H1 (cell line): ENCODE results near the gene MYO15A. TPM values are rescaled to one million over a fixed set of nuclear protein-coding genes. Genes with fewer than 3 reads are reported as not detected.

Source experiments
- CTCF ChIA-PET: fragments of 300-600 bp; sonication (Branson Sonifier 250); formaldehyde crosslinking; loops from one replicate; lab custom pipeline; 2021; ENCODE audit not compliant: partially characterized antibody; lab: Charles Lee
- POLR2A ChIA-PET: fragments of 300-600 bp; sonication (Branson Sonifier 250); formaldehyde crosslinking; loops from one replicate; lab custom pipeline; 2021; ENCODE audit warnings: inconsistent platforms; ENCODE audit not compliant: partially characterized antibody; lab: Charles Lee
- DNase-seq, 2 experiments: peaks; one replicate each; pipeline versions ENCODE4 v3.0.0 to v3.0.0-alpha.2; 2010 to 2022; ENCODE audit warnings: low spot score in 2 of 2, low read depth in 1 of 2, mixed read lengths in 1 of 2
- FAIRE-seq: peaks from 2 replicates; lab custom pipeline; 2011; peaks lifted over from hg19 to GRCh38; lab: Jason Lieb, UNC
- H2AFZ ChIP-seq: 2 replicates; pipeline ENCODE4 v1.8.1; 2012; ENCODE audit warnings: low read length, inconsistent platforms
- H2AK5ac ChIP-seq: 2 replicates; pipeline ENCODE4 v1.6.1; 2013; ENCODE audit warnings: low read depth, low read length
- H2BK120ac ChIP-seq: replicated peaks from 2 replicates; pipeline ENCODE3; 2013; ENCODE audit warnings: low read depth, low read length, inconsistent platforms
- H2BK12ac ChIP-seq: 2 replicates; pipeline ENCODE4 v1.6.1; 2013; ENCODE audit warnings: low read depth, low read length
- H2BK15ac ChIP-seq: 2 replicates; pipeline ENCODE4 v1.6.1; 2013; ENCODE audit warnings: low read length
- H2BK20ac ChIP-seq: 2 replicates; pipeline ENCODE4 v1.6.1; 2013; ENCODE audit warnings: low read length
- H2BK5ac ChIP-seq: 2 replicates; pipeline ENCODE4 v1.6.1; 2013; ENCODE audit warnings: low read depth, low read length
- H3K14ac ChIP-seq: 2 replicates; pipeline ENCODE4 v1.6.1; 2013; ENCODE audit warnings: inconsistent platforms; ENCODE audit not compliant: insufficient read length
- H3K18ac ChIP-seq: 2 replicates; pipeline ENCODE4 v1.6.1; 2013; ENCODE audit warnings: low read length; ENCODE audit errors: extremely low read depth
- H3K23ac ChIP-seq: 2 replicates; pipeline ENCODE4 v1.6.1; 2013; ENCODE audit warnings: inconsistent platforms; ENCODE audit not compliant: insufficient read length
- H3K23me2 ChIP-seq: 2 replicates; pipeline ENCODE4 v1.6.1; 2013; ENCODE audit warnings: low read depth, low read length
- H3K27ac ChIP-seq: 2 replicates; pipeline ENCODE4 v1.6.1; 2011; ENCODE audit warnings: low read depth, low read length, inconsistent platforms
- H3K27me3 ChIP-seq, 4 experiments: replicated peaks in 1 of 4; 1 replicate in 1 of 4; 2 replicates in 3 of 4; pipeline versions ENCODE4 v1.6.1 to v1.8.1; 2011 to 2013; ENCODE audit warnings: low read length in 3 of 4, mild to moderate bottlenecking in 3 of 4, inconsistent platforms in 2 of 4, mixed read lengths in 2 of 4, moderate library complexity in 1 of 4; ENCODE audit not compliant: control insufficient read depth in 3 of 4, insufficient read depth in 3 of 4; ENCODE audit errors: extremely low read depth in 1 of 4
- H3K36me3 ChIP-seq, 4 experiments: 2 replicates each; pipeline versions ENCODE4 v1.6.1 to v1.8.1; 2011 to 2013; ENCODE audit warnings: mild to moderate bottlenecking in 4 of 4, low read length in 3 of 4, moderate library complexity in 2 of 4, control low read depth in 1 of 4, inconsistent platforms in 1 of 4; ENCODE audit not compliant: insufficient read depth in 4 of 4, control insufficient read depth in 2 of 4
- H3K4ac ChIP-seq: replicated peaks from 2 replicates; pipeline ENCODE3; 2013; ENCODE audit warnings: low read length, low read depth, mixed read lengths, inconsistent platforms; ENCODE audit not compliant: insufficient read length
- H3K4me1 ChIP-seq, 4 experiments: replicated peaks in 1 of 4; 1 replicate in 1 of 4; 2 replicates in 3 of 4; pipeline versions ENCODE4 v1.6.1 to v1.8.1; 2011 to 2013; ENCODE audit warnings: low read length in 3 of 4, inconsistent platforms in 2 of 4, mixed read lengths in 1 of 4; ENCODE audit not compliant: insufficient read depth in 4 of 4, control insufficient read depth in 3 of 4
- H3K4me2 ChIP-seq, 2 experiments: 2 replicates each; pipeline versions ENCODE4 v1.6.1 to v1.8.1; 2011 to 2013; ENCODE audit warnings: low read depth in 2 of 2, low read length in 2 of 2, control low read depth in 1 of 2, inconsistent platforms in 1 of 2, mild to moderate bottlenecking in 1 of 2; ENCODE audit not compliant: insufficient read depth in 1 of 2
- H3K4me3 ChIP-seq, 4 experiments: fragments of 200-600, 300-600 bp in 1 of 4; sonication (generic), shearing (Covaris generic), sonication (Bioruptor Twin) in 1 of 4; 2 replicates each; pipeline versions ENCODE4 v1.5.1 to v1.8.1; 2011 to 2016; ENCODE audit warnings: low read length in 4 of 4, low read depth in 3 of 4, control low read depth in 2 of 4, inconsistent platforms in 2 of 4, mild to moderate bottlenecking in 2 of 4, mixed read lengths in 1 of 4, moderate library complexity in 1 of 4; ENCODE audit not compliant: insufficient read depth in 2 of 4; ENCODE audit errors: extremely low read depth in 1 of 4
- H3K56ac ChIP-seq: replicated peaks from 2 replicates; pipeline ENCODE3; 2013; ENCODE audit warnings: low read depth, mild to moderate bottlenecking, mixed read lengths, low read length, inconsistent platforms; ENCODE audit not compliant: insufficient read length
- H3K79me1 ChIP-seq: 2 replicates; pipeline ENCODE4 v1.6.1; 2013; ENCODE audit warnings: low read depth, low read length, control low read depth
- H3K79me2 ChIP-seq, 2 experiments: 2 replicates each; pipeline versions ENCODE4 v1.6.1 to v1.8.1; 2012 to 2013; ENCODE audit warnings: low read length in 2 of 2, mild to moderate bottlenecking in 2 of 2, inconsistent platforms in 1 of 2; ENCODE audit not compliant: insufficient read depth in 2 of 2, control insufficient read depth in 1 of 2
- H3K9ac ChIP-seq, 4 experiments: replicated peaks in 1 of 4; 1 replicate in 1 of 4; 2 replicates in 3 of 4; pipeline versions ENCODE4 v1.6.1 to v1.8.1; 2011 to 2013; ENCODE audit warnings: low read depth in 3 of 4, low read length in 3 of 4, control low read depth in 2 of 4, mild to moderate bottlenecking in 2 of 4, moderate library complexity in 2 of 4, inconsistent platforms in 1 of 4; ENCODE audit errors: extremely low read depth in 1 of 4
- H3K9me3 ChIP-seq, 2 experiments: 2 replicates each; pipeline versions ENCODE4 v1.6.1 to v1.8.1; 2012 to 2013; ENCODE audit warnings: mild to moderate bottlenecking in 2 of 2, moderate library complexity in 2 of 2, control low read depth in 1 of 2, inconsistent platforms in 1 of 2, low read depth in 1 of 2, low read length in 1 of 2, mixed read lengths in 1 of 2; ENCODE audit not compliant: insufficient read depth in 2 of 2
- H4K20me1 ChIP-seq, 2 experiments: replicated peaks in 1 of 2; 2 replicates each; pipeline versions ENCODE3 to v1.8.1; 2011 to 2013; ENCODE audit warnings: inconsistent platforms in 2 of 2, low read length in 2 of 2, mild to moderate bottlenecking in 1 of 2; ENCODE audit not compliant: insufficient read depth in 2 of 2, control insufficient read depth in 1 of 2
- H4K5ac ChIP-seq: 2 replicates; pipeline ENCODE4 v1.6.1; 2013; ENCODE audit warnings: low read length, low read depth, mixed read lengths, inconsistent platforms; ENCODE audit not compliant: insufficient read length
- H4K8ac ChIP-seq: 2 replicates; pipeline ENCODE4 v1.8.0; 2013; ENCODE audit warnings: mild to moderate bottlenecking, moderate library complexity, low read length, inconsistent platforms; ENCODE audit not compliant: insufficient read depth; ENCODE audit errors: extremely low read depth
- H4K91ac ChIP-seq: replicated peaks from 2 replicates; pipeline ENCODE3; 2013; ENCODE audit warnings: low read length, mixed read lengths, inconsistent platforms; ENCODE audit not compliant: insufficient read length
- CBX8 ChIP-seq: fragments of 300-800, 300-1000 bp; sonication (generic); IDR thresholded peaks from 2 replicates; pipeline ENCODE4 v1.7.1; 2016; ENCODE audit warnings: low read depth, low read length, borderline replicate concordance
- CHD1 ChIP-seq: IDR thresholded peaks from 2 replicates; pipeline ENCODE4 v1.6.1; 2012; ENCODE audit warnings: low read depth, low read length, improper control_type of control experiment
- CHD2 ChIP-seq: IDR thresholded peaks from 2 replicates; pipeline ENCODE4 v1.6.1; 2012; ENCODE audit warnings: low read length, improper control_type of control experiment
- FOSL1 ChIP-seq: IDR thresholded peaks from 2 replicates; pipeline ENCODE4 v1.6.1; 2011; ENCODE audit warnings: mild to moderate bottlenecking, low read depth, low read length, moderate library complexity; ENCODE audit not compliant: insufficient read depth
- KDM1A ChIP-seq: fragments of 200-600, 300-600 bp; sonication (generic); IDR thresholded peaks from 2 replicates; pipeline ENCODE4 v1.7.1; 2016; ENCODE audit warnings: mild to moderate bottlenecking, low read length, borderline replicate concordance
- KDM4A ChIP-seq: IDR thresholded peaks from one replicate; pipeline ENCODE4 v1.7.1; 2012; ENCODE audit warnings: low read depth, mild to moderate bottlenecking, moderate library complexity, low read length, inconsistent platforms; ENCODE audit not compliant: severe bottlenecking
- MAFK ChIP-seq: IDR thresholded peaks from 2 replicates; pipeline ENCODE4 v1.6.1; 2012; ENCODE audit warnings: low read depth, mild to moderate bottlenecking, improper control_type of control experiment, low read length
- MAX ChIP-seq: IDR thresholded peaks from 2 replicates; pipeline ENCODE4 v1.6.1; 2012; ENCODE audit warnings: inconsistent platforms
- PHF8 ChIP-seq: fragments of 200-600 bp; sonication (generic); conservative IDR thresholded peaks from 2 replicates; pipeline ENCODE4 v1.7.1; 2012; ENCODE audit warnings: low read depth, mild to moderate bottlenecking, inconsistent platforms, low read length, moderate library complexity
- SIRT6 ChIP-seq: IDR thresholded peaks from one replicate; pipeline ENCODE4 v1.7.1; 2012; ENCODE audit warnings: low read length, inconsistent platforms
- SIX5 ChIP-seq: IDR thresholded peaks from 2 replicates; pipeline ENCODE4 v1.6.1; 2011; ENCODE audit warnings: mild to moderate bottlenecking, low read depth, low read length
- SUZ12 ChIP-seq: fragments of 200-600 bp; sonication (generic); IDR thresholded peaks from 2 replicates; pipeline ENCODE4 v1.6.1; 2012; ENCODE audit warnings: mild to moderate bottlenecking, inconsistent platforms, low read length, moderate library complexity, mixed read lengths
- TAF7 ChIP-seq: optimal IDR thresholded peaks from 2 replicates; pipeline ENCODE3; 2011; ENCODE audit warnings: low read depth, mild to moderate bottlenecking, inconsistent platforms, low read length, moderate library complexity, borderline replicate concordance
- YY1 ChIP-seq: IDR thresholded peaks from 2 replicates; pipeline ENCODE4 v1.6.1; 2011; ENCODE audit warnings: low read depth, mild to moderate bottlenecking, low read length
- WGBS, 2 experiments: shearing (Covaris generic) in 1 of 2; methylation state at CpG; one replicate each; pipeline versions ENCODE4 v1.1.6 to v1.1.7; 2013 to 2015; ENCODE audit warnings: low lambda C conversion rate in 2 of 2, mixed read lengths in 2 of 2, inconsistent platforms in 1 of 2, low coverage in 1 of 2, missing lambda C conversion rate in 1 of 2; ENCODE audit not compliant: insufficient replicate concordance in 2 of 2, insufficient coverage in 1 of 2, insufficient read length in 1 of 2; ENCODE audit errors: extremely low coverage in 1 of 2, missing lambda C conversion rate in 1 of 2; 5-methylcytosine and 5-hydroxymethylcytosine counted together
- polyA plus RNA-seq, 7 experiments: library from polyadenylated mRNA; depleted of rRNA in 3 of 7; stranded (reverse) in 5 of 7; unstranded in 2 of 7; fragments of >200 nt in 5 of 7; fragments of 200-250 nt in 2 of 7; gene quantifications; 1 replicate in 5 of 7; 2 replicates in 1 of 7; 4 replicates in 1 of 7; pipeline versions ENCODE4 v1.2.1 to v1.2.3, GENCODE V29; 2011 to 2013; ENCODE audit warnings: missing spikeins in 2 of 7, mixed read lengths in 2 of 7
- total RNA-seq: library from RNA; stranded (reverse); fragmentation: NEBNext Ultra II Directional; extraction: Animal tissue kit (Norgen Biotek cat#: 25700); gene quantifications from 2 replicates; pipeline ENCODE4 v1.2.1, GENCODE V29; 2021

The MYO15A gene
- total and polyA plus RNA-seq, 2 of the 8 experiments (the other 6 are each of a cell fraction or from before 2014, with no cell fraction given): 1.6 to 4.2 TPM

- H3K79me1 ChIP-seq: peaks cover 14% of the 10 kb centered on the region
- H3K18ac ChIP-seq: no peak overlapping the region
- no peak overlapping the region for H4K5ac ChIP-seq
- no peak overlapping the region for H3K56ac ChIP-seq
- no peaks in the 10 kb centered on the region for H3K27me3 ChIP-seq
- no peak overlapping the region for H3K9ac ChIP-seq
- FAIRE-seq (no peak), DNase-seq (no peak)
- peaks cover 9 to 14% of the 10 kb centered on the region in 2 experiments for H4K20me1 ChIP-seq
- H4K8ac ChIP-seq: no peak overlapping the region
- H2AK5ac ChIP-seq: no peak overlapping the region
- H3K79me2 ChIP-seq: peaks cover 0 to 18% of the 10 kb centered on the region in 2 experiments; a peak in 1 of 4 replicates
- WGBS, 2 experiments: 94% methylated on average over 19 of the region's 19 CpGs; no CpG with 5 or more reads in 1 of the 2 experiments
- no peak overlapping the region for H2AFZ ChIP-seq
- H3K4me3 ChIP-seq: no peak overlapping the region
- H3K4me1 ChIP-seq: peaks cover 0 to 4% (median 2%) of the 10 kb centered on the region in 4 experiments; a peak in 4 of 7 replicates
- H2BK15ac ChIP-seq: no peak overlapping the region
- H2BK5ac ChIP-seq: no peak overlapping the region
- no peak overlapping the region for H3K14ac ChIP-seq
- no peak overlapping the region for H2BK12ac ChIP-seq
- H4K91ac ChIP-seq: no peak overlapping the region
- POLR2A ChIA-PET: no interaction called here
- H3K36me3 ChIP-seq: peaks cover 6 to 43% (median 19%) of the 10 kb centered on the region in 4 experiments; a peak in 6 of 8 replicates
- H3K4ac ChIP-seq: no peak overlapping the region
- no peak overlapping the region for H3K27ac ChIP-seq
- CTCF ChIA-PET: interaction anchor here (0.6 to 2.2 kb wide), 7 partner anchors 9 to 113 kb away, joined by 3 to 8 read pairs (median 5); no protein-coding TSS in a partner anchor
- no peaks in the 10 kb centered on the region for H3K23me2 ChIP-seq
- H2BK120ac ChIP-seq: no peak overlapping the region
- no peak overlapping the region for H3K4me2 ChIP-seq
- H2BK20ac ChIP-seq: no peak overlapping the region
- H3K9me3 ChIP-seq: no peaks in the 10 kb centered on the region
- no peak overlapping the region for H3K23ac ChIP-seq
- TF ChIP-seq CHD1: no peak
- no peak for TF ChIP-seq PHF8
- no peak for TF ChIP-seq SUZ12
- TF ChIP-seq KDM4A: no peak
- no peak for TF ChIP-seq MAFK
- no peak for TF ChIP-seq KDM1A
- no peak for TF ChIP-seq SIRT6
- no peak for TF ChIP-seq FOSL1
- no peak for TF ChIP-seq SIX5
- no peak for TF ChIP-seq CHD2
- TF ChIP-seq MAX: no peak
- TF ChIP-seq YY1: no peak
- no peak for TF ChIP-seq TAF7
- no peak for TF ChIP-seq CBX8
These were observed 99.5 kb downstream of the MYO15A start for GRCh38 chr17:18208092-18208491.
